Mucosa of descending colon (tissue), 3 donors: Measurements from ENCODE around the gene MEF2C. TPM values are rescaled to one million over a fixed set of nuclear protein-coding genes. Genes with fewer than 3 reads are reported as not detected.
A peak's percentile ranks its signal among the peaks of the same experiment; 100 is the strongest.

Experiments
- ATAC-seq: fragments of 200-7000 bp; cut with Tn5 transposase; one replicate; pipeline ENCODE4 v1.9.1; 2020; ENCODE audit warnings: mild to moderate bottlenecking, moderate library complexity
- DNase-seq, 3 donors: peaks; one replicate each; pipeline ENCODE4 v3.0.0-alpha.2; 2020
- H3K36me3 ChIP-seq: fragments of 200-600 bp; one replicate; pipeline ENCODE4 v1.8.0; 2021; ENCODE audit warnings: low read depth, mild to moderate bottlenecking
- H3K4me1 ChIP-seq: fragments of 200-600 bp; one replicate; pipeline ENCODE4 v1.8.0; 2021; ENCODE audit warnings: low read depth, mild to moderate bottlenecking
- H3K4me3 ChIP-seq: fragments of 200-600 bp; one replicate; pipeline ENCODE4 v1.8.0; 2021; ENCODE audit warnings: mild to moderate bottlenecking
- H3K9me3 ChIP-seq: fragments of 200-600 bp; one replicate; pipeline ENCODE4 v1.8.0; 2021; ENCODE audit warnings: mild to moderate bottlenecking
- CTCF ChIP-seq: fragments of 200-600 bp; IDR thresholded peaks from one replicate; pipeline ENCODE4 v1.8.0; 2022; ENCODE audit warnings: antibody characterized with exemption, mild to moderate bottlenecking
- intact Hi-C, 2 donors: fragments of 100-400 bp; cut with DNase I in 1 of 2; cut with micrococcal nuclease in 1 of 2; formaldehyde crosslinking; loops; one replicate each; pipeline versions ENCODE4 v1.11.0 to v1.11.1; 2022; cut with DNase I, micrococcal nuclease
- total RNA-seq, 3 donors: library from RNA; stranded (reverse); fragmentation: NEBNext Ultra II Directional in 2 of 3; extraction: Animal tissue kit (Norgen Biotek cat#: 25700) in 2 of 3; gene quantifications; one replicate each; pipeline versions ENCODE4 v1.2.1 to v1.2.4, GENCODE V29; 2021 to 2023
- donor health status: DM: no; HTN: no; CAD: no; lungs with moderate emphysema.
- donor health status: DM: no; HTN: no; CAD: no.
- donor health status: DM: no; HTN: yes; CAD: no.

MEF2C gene
- total RNA-seq, 3 donors from 2014 or later, result 19.3 to 44.0 (median 32.6) TPM

DNA sequence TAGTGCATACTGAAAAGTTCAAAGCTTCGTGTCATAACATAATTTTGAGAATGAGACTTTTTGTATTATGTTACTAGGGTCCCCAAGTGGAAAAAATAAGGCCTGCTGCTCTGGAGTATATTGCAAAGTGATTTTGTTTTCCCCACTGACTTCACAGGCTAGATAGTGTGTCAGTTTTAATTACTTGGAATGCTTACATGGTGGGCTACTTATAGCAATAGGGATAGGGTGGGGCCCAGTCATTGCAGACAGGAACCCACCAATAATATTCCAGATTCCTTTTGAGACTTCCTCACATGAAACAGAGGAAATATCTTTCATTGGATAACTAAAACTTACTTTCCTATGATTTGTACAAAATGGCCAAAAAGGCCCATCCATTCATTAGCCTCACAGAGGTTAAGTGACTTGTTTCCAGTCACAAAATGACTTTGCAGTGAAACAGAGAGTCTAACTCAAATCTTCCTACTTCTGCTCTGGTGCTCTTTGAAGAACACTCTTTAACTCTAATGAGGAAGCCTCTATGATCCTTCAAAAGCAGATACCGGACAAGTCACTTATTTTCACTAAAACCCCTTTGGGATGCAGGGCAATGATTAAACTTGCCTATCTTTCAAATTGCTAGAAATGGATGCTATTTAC lies 16.2 kb upstream of the MEF2C start:
- H3K4me3 ChIP-seq, result no peak overlapping the region
- no peak for TF ChIP-seq CTCF
- ATAC-seq, result no peak
- no peaks in the 10 kb centered on the region for H3K36me3 ChIP-seq
- no peaks in the 10 kb centered on the region for H3K4me1 ChIP-seq
- no peak for DNase-seq
- intact Hi-C loops, result no loop called here
- H3K9me3 ChIP-seq, result no peaks in the 10 kb centered on the region

GRCh38 chr5:88897748-88898147 lies 14.8 kb upstream of the MEF2C start:
- H3K9me3 ChIP-seq, result no peaks in the 10 kb centered on the region
- H3K4me1 ChIP-seq, result no peaks in the 10 kb centered on the region
- ATAC-seq, result no peak
- no peak overlapping the region for H3K4me3 ChIP-seq
- DNase-seq, result no peak
- H3K36me3 ChIP-seq, result no peaks in the 10 kb centered on the region
- intact Hi-C loops, result no loop called here
- TF ChIP-seq CTCF, result no peak

- no peak for TF ChIP-seq CTCF
- intact Hi-C loops, result no loop called here
- Histone ChIP-seq H3K9me3 (no peaks in the 10 kb centered on the region), H3K36me3 (no peaks in the 10 kb centered on the region), H3K4me3 (no peak overlapping the region), H3K4me1 (no peaks in the 10 kb centered on the region)
- ATAC-seq (no peak), DNase-seq (no peak)
These were observed 12.9 kb upstream of the MEF2C start for GRCh38 chr5:88895681-88896501.

- no peaks in the 10 kb centered on the region for H3K36me3 ChIP-seq
- intact Hi-C loops, result no loop called here
- DNase-seq (no peak), ATAC-seq (no peak)
- no peaks in the 10 kb centered on the region for H3K9me3 ChIP-seq
- no peak for TF ChIP-seq CTCF
- H3K4me3 ChIP-seq, result no peak overlapping the region
- no peaks in the 10 kb centered on the region for H3K4me1 ChIP-seq
These were observed 9.7 kb upstream of the MEF2C start for GRCh38 chr5:88892669-88893068.

GRCh38 chr5:88890070-88890781 lies 7.2 kb upstream of the MEF2C start:
- Histone ChIP-seq H3K36me3 (no peaks in the 10 kb centered on the region), H3K9me3 (no peaks in the 10 kb centered on the region), H3K4me1 (no peaks in the 10 kb centered on the region), H3K4me3 (peak overlapping the region; percentile 6)
- no peak for ATAC-seq
- intact Hi-C loops, result no loop called here
- TF ChIP-seq CTCF, result no peak
- no peak for DNase-seq
